ENCODE results near the gene DAB2.

- TF ChIP-seq POLR2AphosphoS5 (IDR thresholded peaks at IDR 0.05) (no peak), POLR2A (IDR thresholded peaks at IDR 0.05) (no peak)
- TF ChIP-seq, protein P1, sequence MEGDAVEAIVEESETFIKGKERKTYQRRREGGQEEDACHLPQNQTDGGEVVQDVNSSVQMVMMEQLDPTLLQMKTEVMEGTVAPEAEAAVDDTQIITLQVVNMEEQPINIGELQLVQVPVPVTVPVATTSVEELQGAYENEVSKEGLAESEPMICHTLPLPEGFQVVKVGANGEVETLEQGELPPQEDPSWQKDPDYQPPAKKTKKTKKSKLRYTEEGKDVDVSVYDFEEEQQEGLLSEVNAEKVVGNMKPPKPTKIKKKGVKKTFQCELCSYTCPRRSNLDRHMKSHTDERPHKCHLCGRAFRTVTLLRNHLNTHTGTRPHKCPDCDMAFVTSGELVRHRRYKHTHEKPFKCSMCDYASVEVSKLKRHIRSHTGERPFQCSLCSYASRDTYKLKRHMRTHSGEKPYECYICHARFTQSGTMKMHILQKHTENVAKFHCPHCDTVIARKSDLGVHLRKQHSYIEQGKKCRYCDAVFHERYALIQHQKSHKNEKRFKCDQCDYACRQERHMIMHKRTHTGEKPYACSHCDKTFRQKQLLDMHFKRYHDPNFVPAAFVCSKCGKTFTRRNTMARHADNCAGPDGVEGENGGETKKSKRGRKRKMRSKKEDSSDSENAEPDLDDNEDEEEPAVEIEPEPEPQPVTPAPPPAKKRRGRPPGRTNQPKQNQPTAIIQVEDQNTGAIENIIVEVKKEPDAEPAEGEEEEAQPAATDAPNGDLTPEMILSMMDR (IDR thresholded peaks at IDR 0.05), result no peak
Measured at GRCh38 chr5:39442991-39443390, 18.2 kb upstream of the DAB2 start.

Data from breast epithelium (tissue), 3 donors.